HG02588 (cell line): ENCODE data around the gene HEPACAM2.

Experiments
- ATAC-seq: cut with Tn5 transposase; IDR thresholded peaks from one replicate; pipeline ENCODE4 v1.9.1; 2021; ENCODE audit warnings: mild to moderate bottlenecking, moderate library complexity; ENCODE audit not compliant: unreplicated experiment

Gene HEPACAM2

DNA sequence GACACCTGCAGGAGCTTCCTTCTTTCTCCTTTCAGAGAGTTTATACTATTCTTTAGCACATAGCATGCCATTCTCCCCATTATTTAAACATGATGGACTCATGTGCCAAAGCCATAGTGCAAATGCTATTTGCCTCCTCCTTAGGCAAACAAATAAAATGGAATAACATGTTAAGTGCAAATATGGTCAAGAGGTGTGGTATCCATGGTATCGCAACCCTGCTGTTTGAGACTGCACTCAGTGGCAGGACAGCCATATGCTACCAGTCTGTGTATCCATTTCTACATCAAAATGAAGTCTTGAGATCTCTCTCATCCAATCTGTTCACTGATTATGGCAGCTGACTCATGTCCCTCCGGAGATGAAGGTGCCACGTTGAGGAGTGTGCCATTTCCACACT is 22.8 kb downstream of the HEPACAM2 start:
- no peak for ATAC-seq

DNA sequence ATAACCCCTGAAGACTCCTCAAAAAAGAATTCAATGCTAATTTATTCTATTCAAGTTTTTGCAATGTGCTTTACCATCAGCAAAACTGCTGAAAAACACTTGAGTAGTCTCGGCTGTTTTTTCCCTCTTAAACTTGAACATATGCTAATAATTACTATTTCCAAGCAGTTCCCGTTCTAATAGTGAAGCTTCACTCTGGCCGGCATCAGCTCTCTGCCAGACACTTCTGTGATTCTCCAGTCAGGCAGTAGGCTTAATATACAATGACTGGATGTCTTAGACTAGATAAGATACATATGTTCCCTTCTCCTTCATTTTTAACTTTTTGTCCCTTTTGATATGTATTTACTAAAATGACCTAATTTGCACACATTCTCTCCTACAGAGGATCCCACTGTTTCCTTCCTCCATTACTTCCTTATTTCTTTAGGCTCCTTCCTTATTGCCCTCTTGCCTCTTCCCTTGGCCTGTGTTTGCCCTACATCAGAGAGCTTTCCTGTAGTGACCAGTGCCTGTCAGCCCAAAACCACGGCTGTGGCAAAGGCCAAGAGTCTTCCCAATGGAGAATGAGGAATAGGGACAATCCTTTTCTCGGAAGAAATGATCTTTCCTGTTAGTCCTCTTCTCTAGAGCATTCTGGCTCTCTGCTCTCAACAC is 23.5 kb downstream of the HEPACAM2 start:
- no peak for ATAC-seq

GRCh38 chr7:93198472-93198871 is 27.8 kb downstream of the HEPACAM2 start:
- ATAC-seq = no peak

DNA sequence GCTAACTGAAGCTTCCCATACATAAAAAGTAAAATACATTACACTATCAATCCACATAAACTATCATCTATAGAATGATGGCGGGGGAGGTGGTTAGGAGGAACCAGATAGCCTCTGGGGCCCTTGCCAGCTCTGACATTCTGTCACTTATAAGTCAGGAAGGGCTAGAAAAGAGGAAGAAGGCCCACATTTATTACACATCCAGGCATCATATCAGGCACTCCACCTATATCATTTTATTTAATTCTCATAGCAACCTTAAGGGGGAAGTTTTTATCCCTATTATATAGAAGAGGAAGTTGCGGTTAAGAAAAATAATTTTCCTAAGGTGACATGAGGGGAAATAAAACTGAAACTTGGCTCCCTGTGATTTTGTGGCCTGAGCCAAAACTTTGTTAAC is 29.9 kb downstream of the HEPACAM2 start:
- ATAC-seq = no peak

DNA sequence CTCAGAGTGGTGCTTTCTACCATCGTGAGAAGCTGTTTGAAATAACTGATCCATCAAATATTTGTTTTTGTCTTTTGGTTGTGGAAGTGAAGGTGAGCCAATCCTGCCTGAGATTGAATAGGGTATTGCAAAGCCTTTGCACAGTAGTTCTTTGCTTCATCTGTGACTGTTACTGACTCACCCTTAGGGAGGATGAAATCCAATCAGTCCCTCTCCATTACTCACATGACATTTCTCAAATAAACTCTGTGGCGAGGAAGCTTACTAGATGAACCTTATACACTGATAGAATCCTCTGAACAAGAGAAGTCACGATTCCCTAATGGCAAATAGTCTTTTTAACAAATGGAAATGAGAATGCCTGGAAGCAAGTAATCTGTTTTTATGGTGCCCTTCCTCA is 31.9 kb downstream of the HEPACAM2 start:
- ATAC-seq = no peak

DNA sequence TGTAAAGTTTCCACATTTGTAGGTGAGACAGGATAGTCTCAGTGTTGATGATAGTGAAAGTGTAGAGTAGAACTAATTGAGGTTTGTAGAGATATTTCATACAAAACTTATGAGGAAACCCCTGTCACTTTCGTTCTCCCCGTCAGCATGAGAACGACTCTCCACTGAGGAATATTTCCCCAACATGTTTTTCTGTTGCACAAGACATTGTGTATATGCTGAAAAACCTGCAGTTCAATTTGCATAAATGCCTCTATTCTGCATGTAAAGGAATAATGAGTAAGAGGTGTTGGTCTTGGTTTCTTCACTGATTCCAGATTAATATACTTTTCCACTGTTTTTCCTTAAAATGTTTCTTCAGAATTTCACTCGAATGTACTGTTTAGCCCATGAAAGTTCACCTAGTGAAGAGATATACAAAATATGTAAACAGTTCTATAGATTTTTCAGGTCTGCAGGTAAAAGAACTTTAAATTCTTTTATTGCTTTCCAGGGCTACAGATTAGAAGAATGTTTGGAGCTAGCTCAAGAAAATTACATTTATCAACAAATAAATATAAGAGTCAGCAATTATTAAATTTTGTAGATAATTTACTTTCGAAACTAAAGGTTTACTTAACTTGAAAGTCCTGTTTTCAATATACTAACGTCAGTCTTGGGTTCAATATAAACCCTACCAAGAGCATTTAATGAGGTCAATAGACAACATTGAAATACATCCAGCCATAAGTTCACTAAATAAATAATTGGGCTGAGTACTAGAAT is 37.2 kb downstream of the HEPACAM2 start:
- ATAC-seq = no peak

DNA sequence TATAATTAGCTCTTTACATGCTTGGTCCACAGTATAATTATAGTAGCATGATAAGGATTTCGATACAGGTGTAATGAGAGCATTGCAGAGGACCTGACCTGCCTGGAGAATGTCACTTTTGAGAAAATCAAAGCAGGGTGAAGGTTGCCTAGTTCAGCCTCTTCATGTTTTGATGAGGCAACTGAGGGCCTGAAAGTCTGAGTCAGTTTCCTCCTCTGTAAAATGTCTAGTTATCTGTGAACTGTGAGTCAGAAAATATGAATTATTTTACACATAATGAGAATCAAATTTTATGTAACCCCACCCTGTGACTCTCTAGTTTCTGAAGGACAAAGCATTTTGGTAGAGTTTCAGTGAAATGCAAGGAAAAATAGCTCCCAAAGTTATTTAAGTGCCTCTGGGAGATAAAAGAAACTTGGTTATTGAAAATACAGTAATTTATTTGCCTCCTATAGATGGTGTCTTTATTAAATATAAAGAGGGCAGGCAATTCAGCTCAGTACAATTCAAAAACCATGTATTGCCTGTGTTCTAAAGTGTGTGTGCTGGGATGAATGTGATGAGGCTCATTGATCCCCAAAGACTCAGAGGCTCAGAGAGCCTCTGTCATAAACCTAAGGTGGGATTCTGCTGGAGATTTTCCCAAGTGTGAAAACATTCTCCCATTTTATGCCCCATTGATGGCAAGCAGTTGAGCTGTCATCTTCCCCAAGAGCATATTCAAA is 40.8 kb downstream of the HEPACAM2 start:
- no peak for ATAC-seq

GRCh38 chr7:93179173-93179572 is 47.1 kb downstream of the HEPACAM2 start:
- no peak for ATAC-seq

GRCh38 chr7:93178213-93178612 is 48.1 kb downstream of the HEPACAM2 start:
- ATAC-seq = no peak

DNA sequence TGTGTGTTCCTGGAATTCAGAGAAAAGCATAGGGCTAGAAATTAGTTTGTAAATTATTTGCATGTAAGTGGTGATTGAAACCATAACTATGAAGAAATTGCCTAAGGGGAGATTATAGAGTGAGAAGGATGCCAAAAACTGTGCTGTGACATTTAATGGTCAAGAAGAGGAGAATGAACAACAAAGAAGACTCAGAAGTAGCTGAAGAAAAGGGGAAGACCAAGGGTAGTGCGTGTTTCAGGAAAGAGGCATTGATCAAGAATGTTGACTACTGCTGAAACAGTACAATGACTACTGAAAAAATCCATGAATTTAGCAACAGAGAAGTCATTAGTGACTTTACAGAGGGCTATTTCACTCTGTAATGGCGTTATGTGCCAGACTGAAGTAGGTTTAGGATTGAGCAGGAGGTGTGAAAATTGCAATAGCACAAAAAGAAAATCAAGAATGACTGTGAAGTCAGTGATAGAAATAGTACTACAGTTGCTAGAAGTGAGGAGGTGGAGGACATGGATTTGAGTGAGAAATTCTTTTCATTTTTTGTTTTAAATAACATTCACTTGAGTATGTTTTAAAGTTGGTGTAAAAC is 49.2 kb downstream of the HEPACAM2 start:
- ATAC-seq = no peak

DNA sequence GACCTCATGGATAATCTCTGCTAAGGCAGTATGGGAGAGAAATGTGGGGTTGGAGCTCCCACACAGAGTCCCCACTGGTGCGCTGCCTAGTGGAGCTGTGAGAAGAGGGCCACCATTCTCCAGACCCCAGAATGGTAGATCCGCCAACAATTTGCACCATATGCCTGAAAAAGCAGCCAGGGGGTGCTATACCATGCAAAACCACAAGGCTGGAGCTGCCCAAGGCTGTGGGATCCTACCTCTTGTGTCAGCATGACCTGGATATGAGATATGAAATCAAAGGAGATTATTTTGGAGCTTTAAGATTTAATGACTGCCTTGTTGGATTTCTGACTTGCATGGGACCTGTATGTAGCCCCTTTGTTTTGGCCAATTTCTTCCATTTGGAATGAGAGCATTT is 51.0 kb downstream of the HEPACAM2 start:
- ATAC-seq = no peak

GRCh38 chr7:93172683-93173082 is 53.6 kb downstream of the HEPACAM2 start:
- no peak for ATAC-seq

- no peak for ATAC-seq
Observed at GRCh38 chr7:93171606-93172226, 54.6 kb downstream of the HEPACAM2 start.

DNA sequence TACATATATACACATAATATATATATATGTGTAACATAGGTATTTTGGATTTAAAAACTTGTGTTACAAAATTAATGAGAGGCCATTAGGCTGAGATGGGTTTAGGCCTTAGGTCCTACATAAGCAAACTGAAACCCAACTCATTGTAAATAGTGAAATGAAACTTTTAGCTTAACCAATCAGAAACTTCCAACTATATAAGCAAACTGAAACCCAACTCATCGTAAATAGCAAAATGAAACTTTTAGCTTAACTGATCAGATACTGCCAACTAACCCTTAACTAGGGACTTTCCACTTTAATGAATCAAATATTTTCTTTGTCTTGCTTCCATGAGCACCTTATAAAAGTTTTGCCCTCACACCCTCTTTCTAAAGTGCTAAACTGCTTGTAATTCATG is 60.8 kb downstream of the HEPACAM2 start:
- peak; percentile 97 for ATAC-seq

DNA sequence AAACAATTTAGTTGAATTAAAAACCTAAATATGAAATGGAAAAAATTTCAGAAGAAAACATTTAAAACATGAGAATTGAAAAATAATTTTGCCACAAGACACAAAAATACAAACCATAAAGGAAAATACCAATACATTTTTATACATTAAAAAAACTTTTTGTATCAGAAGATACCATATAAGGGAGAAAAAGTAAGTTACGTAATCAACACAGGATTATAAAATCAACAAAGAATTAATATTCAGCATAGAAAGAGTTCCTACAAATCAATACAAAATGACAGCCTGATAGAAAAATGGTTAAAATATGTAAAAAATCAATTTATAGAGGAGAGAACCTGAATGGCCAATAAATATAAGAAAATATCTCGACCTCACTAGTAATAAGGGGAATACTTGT is 61.5 kb downstream of the HEPACAM2 start:
- ATAC-seq = no peak

DNA sequence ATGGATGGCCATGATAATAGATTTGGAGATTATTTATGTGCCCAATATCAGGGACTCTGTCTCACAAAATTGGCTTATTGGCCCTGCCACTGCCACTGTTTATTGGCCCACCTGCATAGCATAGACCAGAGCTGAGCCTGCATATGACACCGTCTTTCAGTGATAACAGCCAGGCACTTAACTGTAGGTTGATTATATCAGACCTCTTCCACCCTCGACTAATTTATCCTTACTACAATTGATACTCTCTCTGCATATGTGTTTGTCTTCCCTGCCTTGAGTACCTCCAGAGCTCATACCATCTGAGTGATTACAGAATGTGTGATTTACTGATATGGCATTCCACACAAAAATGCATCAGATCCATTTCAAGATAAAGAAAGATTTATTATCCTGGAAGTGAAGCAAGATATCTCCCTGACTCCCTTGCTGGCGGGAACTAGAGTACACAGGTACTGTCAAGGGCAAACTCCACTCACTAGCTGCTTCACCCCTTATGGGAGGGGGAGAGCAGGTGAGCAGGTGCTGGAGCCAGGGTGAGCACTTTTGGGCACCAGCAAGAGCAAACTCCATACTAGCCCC is 65.0 kb downstream of the HEPACAM2 start:
- no peak for ATAC-seq

GRCh38 chr7:93160410-93160809 is 65.9 kb downstream of the HEPACAM2 start:
- ATAC-seq = no peak

DNA sequence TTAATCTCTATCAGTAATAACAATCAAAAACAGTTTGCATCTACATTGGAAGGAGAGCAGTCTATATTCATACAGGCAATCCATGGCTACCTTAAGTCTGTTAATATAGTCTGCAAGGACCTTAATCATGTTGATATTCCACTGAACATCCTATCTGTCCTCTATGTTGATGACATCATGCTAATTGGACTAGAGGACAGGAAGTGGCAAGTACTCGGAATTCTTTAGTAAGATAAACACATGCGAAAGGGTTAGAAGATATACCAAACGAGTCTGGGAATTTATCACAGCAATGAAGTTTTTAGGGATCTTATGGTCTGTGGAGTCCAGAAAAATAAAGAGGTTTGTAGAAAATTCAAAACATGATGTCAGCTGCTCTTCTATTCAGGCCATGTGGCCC is 66.8 kb downstream of the HEPACAM2 start:
- ATAC-seq = no peak

DNA sequence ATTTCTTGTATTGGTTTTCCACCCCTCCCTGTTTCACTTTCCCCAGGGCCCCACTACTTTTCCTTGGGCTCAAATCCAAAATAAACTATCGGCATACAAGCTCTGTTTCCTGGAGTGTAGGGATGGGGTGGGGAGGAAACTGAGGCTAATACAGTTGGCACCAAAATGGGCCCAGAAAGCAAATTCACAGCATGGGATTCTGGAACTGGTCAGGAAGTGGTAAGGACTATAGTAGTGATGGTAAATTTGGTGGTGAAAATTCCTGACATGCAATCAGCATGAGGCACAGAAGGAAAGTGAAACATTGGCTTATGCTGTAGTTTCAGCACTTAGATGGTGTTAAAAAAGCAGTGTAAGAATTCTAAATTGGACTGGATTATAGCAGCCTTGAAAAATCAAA is 69.4 kb downstream of the HEPACAM2 start:
- no peak for ATAC-seq

GRCh38 chr7:93150200-93150835 is 76.0 kb downstream of the HEPACAM2 start:
- ATAC-seq = no peak
